Cardiac muscle cell (in vitro differentiated cells and primary cell): ENCODE results near the gene MET. TPM values are rescaled to one million over a fixed set of nuclear protein-coding genes. Genes with fewer than 3 reads are reported as not detected.

ENCODE experiments used
- DNase-seq, 2 donors: peaks; one replicate each; pipeline versions ENCODE4 v3.0.0 to v3.0.0-alpha.2; 2010 to 2017; ENCODE audit warnings: low read depth in 1 of 2, low spot score in 1 of 2
- H3K27ac ChIP-seq: fragments of 200-600 bp; sonication (generic); 2 replicates; pipeline ENCODE4 v1.5.1; 2016
- H3K27me3 ChIP-seq: fragments of 200-600 bp; sonication (generic); 2 replicates; pipeline ENCODE4 v1.6.0; 2016; ENCODE audit warnings: control low read depth
- H3K36me3 ChIP-seq: fragments of 200-600 bp; sonication (generic); 2 replicates; pipeline ENCODE4 v1.5.1; 2016; ENCODE audit warnings: control low read depth
- H3K4me1 ChIP-seq: fragments of 200-600 bp; sonication (generic); 2 replicates; pipeline ENCODE4 v1.8.1; 2017; ENCODE audit warnings: low read depth, mild to moderate bottlenecking, mixed run types
- H3K4me3 ChIP-seq: fragments of 200-600 bp; sonication (generic); 2 replicates; pipeline ENCODE4 v1.5.1; 2016; ENCODE audit warnings: mild to moderate bottlenecking
- H3K9me3 ChIP-seq: fragments of 200-600 bp; sonication (generic); 2 replicates; pipeline ENCODE4 v1.5.1; 2017; ENCODE audit warnings: low read depth, mild to moderate bottlenecking, control low read depth
- CTCF ChIP-seq: IDR thresholded peaks from 2 replicates; pipeline ENCODE4 v1.5.1; 2012; ENCODE audit warnings: low read depth, mild to moderate bottlenecking, low read length
- polyA plus RNA-seq: library from polyadenylated mRNA; unstranded; fragments of >200 nt; fragmentation: Nextera tagmentation; extraction: Ambion mirVana; gene quantifications from 2 replicates; pipeline ENCODE4 v1.2.1, GENCODE V29; 2016
- total RNA-seq: library from RNA; depleted of rRNA; stranded (reverse); fragments of >200 nt; gene quantifications from 2 replicates; pipeline ENCODE4 v1.2.3, GENCODE V29; 2016

MET gene
- total and polyA plus RNA-seq, 2 experiments from 2014 or later, result 1.8 to 1.9 TPM

GRCh38 chr7:116730097-116731022 lies 58.4 kb downstream of the MET start:
- no peak for DNase-seq
- no peaks in the 10 kb centered on the region for H3K36me3 ChIP-seq
- H3K4me3 ChIP-seq, result no peak overlapping the region
- TF ChIP-seq CTCF, result no peak
- H3K9me3 ChIP-seq, result no peaks in the 10 kb centered on the region
- H3K4me1 ChIP-seq, result no peaks in the 10 kb centered on the region
- H3K27me3 ChIP-seq, result no peaks in the 10 kb centered on the region
- no peak overlapping the region for H3K27ac ChIP-seq

- H3K9me3 ChIP-seq, result no peaks in the 10 kb centered on the region
- no peak for DNase-seq
- H3K27ac ChIP-seq, result no peak overlapping the region
- no peaks in the 10 kb centered on the region for H3K36me3 ChIP-seq
- H3K4me3 ChIP-seq, result no peak overlapping the region
- no peaks in the 10 kb centered on the region for H3K4me1 ChIP-seq
- no peaks in the 10 kb centered on the region for H3K27me3 ChIP-seq
- TF ChIP-seq CTCF, result no peak
Measured at GRCh38 chr7:116731023-116731395, 59.0 kb downstream of the MET start.

- H3K4me1 ChIP-seq, result no peaks in the 10 kb centered on the region
- no peaks in the 10 kb centered on the region for H3K9me3 ChIP-seq
- H3K27ac ChIP-seq, result no peak overlapping the region
- H3K27me3 ChIP-seq, result no peaks in the 10 kb centered on the region
- no peak overlapping the region for H3K4me3 ChIP-seq
- no peak for DNase-seq
- TF ChIP-seq CTCF, result no peak
- H3K36me3 ChIP-seq, result no peaks in the 10 kb centered on the region
Measured at GRCh38 chr7:116731445-116732335, 59.7 kb downstream of the MET start.

GRCh38 chr7:116732788-116733694 lies 61.0 kb downstream of the MET start:
- Histone ChIP-seq H3K36me3 (no peaks in the 10 kb centered on the region), H3K27me3 (no peaks in the 10 kb centered on the region), H3K4me3 (no peak overlapping the region), H3K9me3 (no peaks in the 10 kb centered on the region), H3K4me1 (no peaks in the 10 kb centered on the region), H3K27ac (no peak overlapping the region)
- no peak for TF ChIP-seq CTCF
- DNase-seq, result no peak
